Activated CD8-positive, alpha-beta T cell treated with anti-CD3 and anti-CD28 coated beads, Interleukin-2, amount 10 ng/mL, durations not matched to agents 7 days and 5 days (primary cell): Measurements from ENCODE around the gene C14orf93. TPM values are rescaled to one million over a fixed set of nuclear protein-coding genes. Genes with fewer than 3 reads are reported as not detected.
A peak's percentile ranks its signal among the peaks of the same experiment; 100 is the strongest.

Experiments
- ATAC-seq: fragments of 150-1000 bp; cut with Tn5 transposase; one replicate; pipeline ENCODE4 v1.10.0; 2021; ENCODE audit warnings: moderate library complexity
- CTCF ChIA-PET: fragments of 350-600 bp; sonication (Branson Sonifier 250); formaldehyde crosslinking; loops from one replicate; lab custom pipeline; 2021; ENCODE audit warnings: antibody characterized with exemption; lab: Charles Lee
- POLR2A ChIA-PET: fragments of 350-600 bp; sonication (Branson Sonifier 250); formaldehyde crosslinking; loops from one replicate; lab custom pipeline; 2021; ENCODE audit warnings: antibody characterized with exemption; lab: Charles Lee
- DNase-seq: peaks from one replicate; pipeline ENCODE4 v3.0.0-alpha.2; 2020
- H3K27ac Mint-ChIP-seq: one replicate; pipeline ENCODE4 v1.8.0; 2021; ENCODE audit warnings: mild to moderate bottlenecking, mixed read lengths
- H3K27me3 Mint-ChIP-seq: one replicate; pipeline ENCODE4 v1.8.0; 2021; ENCODE audit warnings: low read depth, mixed read lengths
- H3K36me3 Mint-ChIP-seq: one replicate; pipeline ENCODE4 v1.8.0; 2021; ENCODE audit warnings: low read depth, mixed read lengths
- H3K4me1 Mint-ChIP-seq: one replicate; pipeline ENCODE4 v1.8.0; 2021; ENCODE audit warnings: low read depth, mixed read lengths
- H3K4me3 Mint-ChIP-seq: one replicate; pipeline ENCODE4 v1.8.0; 2021; ENCODE audit warnings: mild to moderate bottlenecking, mixed read lengths
- H3K9me3 Mint-ChIP-seq: one replicate; pipeline ENCODE4 v1.8.0; 2022; ENCODE audit warnings: mixed read lengths; ENCODE audit not compliant: insufficient read depth
- total RNA-seq, 2 experiments: library from RNA; stranded (reverse); gene quantifications; one replicate each; pipeline ENCODE4 v1.2.3, GENCODE V29; 2021

The C14orf93 gene
- total RNA-seq: 1 to 10 TPM; 7.8 to 9.0 TPM

GRCh38 chr14:23009939-23010726 is at the start of gene C14orf93:
C14orf93 (minus strand) TSS chr14:23010143; CDS start chr14:22999023, 11,120 bp downstream.
- Mint-ChIP-seq H3K36me3 (peaks cover 5% of the 10 kb centered on the region), H3K27me3 (no peaks in the 10 kb centered on the region), H3K27ac (peak within 1 kb of the TSS; percentile 92), H3K9me3 (no peaks in the 10 kb centered on the region), H3K4me1 (peaks cover 48% of the 10 kb centered on the region), H3K4me3 (peak within 1 kb of the TSS; percentile 90)
- ChIA-PET POLR2A (no interaction called here), CTCF (interaction anchor here (1.0 to 8.0 kb wide), 3 partner anchors 15 to 48 kb away, joined by 4 to 42 read pairs (median 25); partner anchors contain the start of gene CDH24)
- ATAC-seq: peak; percentile 37
- DNase-seq: peak; percentile 88

GRCh38 chr14:23058654-23059504 is 48.9 kb upstream of the C14orf93 start:
- Mint-ChIP-seq H3K9me3 (no peaks in the 10 kb centered on the region), H3K36me3 (peaks cover 44% of the 10 kb centered on the region), H3K27ac (no peak overlapping the region), H3K4me3 (no peak overlapping the region), H3K27me3 (peaks cover 9% of the 10 kb centered on the region), H3K4me1 (peaks cover 18% of the 10 kb centered on the region)
- ChIA-PET POLR2A (interaction anchor here (0.6 to 1.3 kb wide), 5 partner anchors 10 to 247 kb away, joined by 3 to 9 read pairs (median 5); partner anchors contain the start of genes ACIN1 and C14orf119), CTCF (interaction anchor here (0.9 to 17.4 kb wide), 35 partner anchors 9 to 489 kb away, joined by 3 to 489 read pairs (median 7); partner anchors contain the start of genes ACIN1, AJUBA, C14orf119 and PABPN1)
- ATAC-seq (no peak), DNase-seq (no peak)

GRCh38 chr14:23057757-23058653 is 48.1 kb upstream of the C14orf93 start:
- ATAC-seq: peak; percentile 76
- no peaks in the 10 kb centered on the region for H3K9me3 Mint-ChIP-seq
- peak overlapping the region; percentile 34 for H3K27ac Mint-ChIP-seq

GRCh38 chr14:23056956-23057756 is 47.2 kb upstream of the C14orf93 start, which contains the start of gene CDH24:
CDH24 (minus strand) TSS chr14:23057520; CDS start chr14:23055733, 1,787 bp downstream.
- H3K4me1 Mint-ChIP-seq: peaks cover 18% of the 10 kb centered on the region

More at GRCh38 chr14:23057757-23058653, 48.1 kb upstream of the C14orf93 start:
- DNase-seq: peak; percentile 91
- Mint-ChIP-seq H3K4me1 (peaks cover 18% of the 10 kb centered on the region), H3K36me3 (peaks cover 36% of the 10 kb centered on the region), H3K27me3 (peaks cover 9% of the 10 kb centered on the region), H3K4me3 (peak overlapping the region; percentile 83)
- CTCF ChIA-PET: interaction anchor here (0.6 to 17.4 kb wide), 49 partner anchors 10 to 1183 kb away, joined by 3 to 489 read pairs (median 5); partner anchors contain the start of genes ACIN1, AJUBA, C14orf119 and PABPN1
- POLR2A ChIA-PET: interaction anchor here (0.6 to 1.3 kb wide), 6 partner anchors 11 to 248 kb away, joined by 3 to 9 read pairs (median 4); partner anchors contain the start of genes ACIN1 and C14orf119

GRCh38 chr14:23056145-23056955 is 46.4 kb upstream of the C14orf93 start:
- ChIA-PET POLR2A (no interaction called here), CTCF (interaction anchor here (0.8 to 17.4 kb wide), 16 partner anchors 9 to 486 kb away, joined by 3 to 489 read pairs (median 8); partner anchors contain the start of genes ACIN1, AJUBA and C14orf119)
- H3K36me3 Mint-ChIP-seq: peaks cover 24% of the 10 kb centered on the region
- peaks cover 9% of the 10 kb centered on the region for H3K27me3 Mint-ChIP-seq
- ATAC-seq (peak; percentile 66), DNase-seq (peak; percentile 81)
- no peaks in the 10 kb centered on the region for H3K9me3 Mint-ChIP-seq
- peaks cover 18% of the 10 kb centered on the region for H3K4me1 Mint-ChIP-seq
- peak overlapping the region; percentile 8 for H3K27ac Mint-ChIP-seq
- peak overlapping the region; percentile 70 for H3K4me3 Mint-ChIP-seq

More at GRCh38 chr14:23056956-23057756, 47.2 kb upstream of the C14orf93 start, which contains the start of gene CDH24:
- no peaks in the 10 kb centered on the region for H3K9me3 Mint-ChIP-seq
- peaks cover 27% of the 10 kb centered on the region for H3K36me3 Mint-ChIP-seq
- H3K27me3 Mint-ChIP-seq: peaks cover 9% of the 10 kb centered on the region
- peak; percentile 81 for DNase-seq
- POLR2A ChIA-PET: interaction anchor here (0.9 to 1.3 kb wide), 3 partner anchors 38 to 83 kb away, joined by 3 to 9 read pairs (median 5); partner anchors contain the start of genes ACIN1 and C14orf119
- peak; percentile 83 for ATAC-seq
- CTCF ChIA-PET: interaction anchor here (0.6 to 17.4 kb wide), 54 partner anchors 8 to 1184 kb away, joined by 3 to 489 read pairs (median 5); partner anchors contain the start of genes ACIN1, AJUBA, C14orf119 and PABPN1
- H3K4me3 Mint-ChIP-seq: peak within 1 kb of the TSS; percentile 83
- H3K27ac Mint-ChIP-seq: peak within 1 kb of the TSS; percentile 34

- H3K27me3 Mint-ChIP-seq: peaks cover 9% of the 10 kb centered on the region
- ChIA-PET POLR2A (no interaction called here), CTCF (interaction anchor here (0.8 to 17.4 kb wide), 14 partner anchors 13 to 99 kb away, joined by 3 to 489 read pairs (median 5); partner anchors contain the start of genes ACIN1, AJUBA, C14orf119 and HAUS4)
- no peaks in the 10 kb centered on the region for H3K9me3 Mint-ChIP-seq
- DNase-seq (no peak), ATAC-seq (no peak)
- no peak overlapping the region for H3K27ac Mint-ChIP-seq
- peaks cover 18% of the 10 kb centered on the region for H3K4me1 Mint-ChIP-seq
- peaks cover 18% of the 10 kb centered on the region for H3K36me3 Mint-ChIP-seq
- no peak overlapping the region for H3K4me3 Mint-ChIP-seq
These were observed 45.7 kb upstream of the C14orf93 start for GRCh38 chr14:23055621-23056144.

- ChIA-PET POLR2A (no interaction called here), CTCF (interaction anchor here (0.8 to 17.4 kb wide), 15 partner anchors 13 to 98 kb away, joined by 3 to 489 read pairs (median 5); partner anchors contain the start of genes ACIN1, AJUBA, C14orf119 and HAUS4)
- no peak overlapping the region for H3K4me3 Mint-ChIP-seq
- H3K4me1 Mint-ChIP-seq: peaks cover 18% of the 10 kb centered on the region
- peaks cover 16% of the 10 kb centered on the region for H3K36me3 Mint-ChIP-seq
- H3K9me3 Mint-ChIP-seq: no peaks in the 10 kb centered on the region
- H3K27me3 Mint-ChIP-seq: peaks cover 9% of the 10 kb centered on the region
- H3K27ac Mint-ChIP-seq: no peak overlapping the region
- DNase-seq (no peak), ATAC-seq (no peak)
These were observed 45.2 kb upstream of the C14orf93 start for GRCh38 chr14:23055147-23055550.

- peak; percentile 54 for DNase-seq
- CTCF ChIA-PET: interaction anchor here (1.1 to 17.4 kb wide), 9 partner anchors 14 to 98 kb away, joined by 3 to 489 read pairs (median 32); partner anchors contain the start of genes AJUBA and HAUS4
- H3K9me3 Mint-ChIP-seq: no peaks in the 10 kb centered on the region
- H3K36me3 Mint-ChIP-seq: peaks cover 9% of the 10 kb centered on the region
- no peak overlapping the region for H3K4me3 Mint-ChIP-seq
- no peak overlapping the region for H3K27ac Mint-ChIP-seq
- no peak for ATAC-seq
- H3K27me3 Mint-ChIP-seq: peaks cover 9% of the 10 kb centered on the region
- peaks cover 18% of the 10 kb centered on the region for H3K4me1 Mint-ChIP-seq
- POLR2A ChIA-PET: no interaction called here
These were observed 44.3 kb upstream of the C14orf93 start for GRCh38 chr14:23054000-23054811.
